HEK293 (cell line): ENCODE data around the gene GNB3.

Experiments used
- CTCF ChIA-PET: fragments of 350-600 bp; formaldehyde crosslinking; extraction: SDS; loops from one replicate; lab custom pipeline; 2021; ENCODE audit warnings: antibody characterized with exemption; lab: Yijun Ruan, JAX
- POLR2A ChIA-PET: fragments of 300-600 bp; formaldehyde crosslinking; extraction: SDS; loops from one replicate; lab custom pipeline; 2020; ENCODE audit warnings: antibody characterized with exemption, inconsistent platforms; lab: Yijun Ruan, JAX
- H3K27ac ChIP-seq: fragments of 200-500 bp; sonication (Bioruptor generic); 2 replicates; pipeline ENCODE4 v1.5.1; 2014; ENCODE audit warnings: low read depth, low read length, control low read depth, inconsistent platforms; ENCODE audit errors: extremely low read depth
- H3K36me3 ChIP-seq, 2 experiments: fragments of 200-500 bp in 1 of 2; sonication (Bioruptor generic) in 1 of 2; 1 replicate in 1 of 2; 2 replicates in 1 of 2; pipeline ENCODE4 v1.5.1; 2014 to 2017; ENCODE audit warnings: inconsistent platforms in 2 of 2, low read length in 2 of 2; ENCODE audit not compliant: control insufficient read depth in 2 of 2, insufficient read depth in 1 of 2
- H3K4me1 ChIP-seq: fragments of 200-500 bp; sonication (Bioruptor generic); 2 replicates; pipeline ENCODE4 v1.5.1; 2014; ENCODE audit warnings: mild to moderate bottlenecking, low read length, inconsistent platforms; ENCODE audit not compliant: control insufficient read depth, insufficient read depth
- H3K4me3 ChIP-seq: 2 replicates; pipeline ENCODE4 v1.5.1; 2011; ENCODE audit warnings: low read depth, mild to moderate bottlenecking, control low read depth, low read length, moderate library complexity
- H3K9me3 ChIP-seq: fragments of 200-500 bp; sonication (Bioruptor generic); 2 replicates; pipeline ENCODE4 v1.5.1; 2014; ENCODE audit warnings: low read depth, low read length, inconsistent platforms; ENCODE audit not compliant: control insufficient read depth, insufficient read depth
- GLI2 ChIP-seq: fragments of 450-650 bp; formaldehyde crosslinking; IDR thresholded peaks from 2 replicates; pipeline ENCODE4; 2017; ENCODE audit warnings: missing biosample characterization, missing genetic modification characterization, low read depth, borderline replicate concordance
- KLF9 ChIP-seq: fragments of 450-650 bp; formaldehyde crosslinking; IDR thresholded peaks from 2 replicates; pipeline ENCODE4 v1.5.1; 2016; ENCODE audit warnings: missing biosample characterization, missing genetic modification characterization, low read depth
- PRDM6 ChIP-seq: fragments of 450-650 bp; formaldehyde crosslinking; IDR thresholded peaks from 2 replicates; pipeline ENCODE4 v1.5.1; 2017; ENCODE audit warnings: missing biosample characterization, missing genetic modification characterization
- TCF7L2 ChIP-seq: IDR thresholded peaks from 2 replicates; pipeline ENCODE4 v1.6.1; 2011; ENCODE audit warnings: low read depth, mild to moderate bottlenecking, inconsistent platforms, low read length, moderate library complexity, borderline replicate concordance
- TRIM28 ChIP-seq: IDR thresholded peaks from 2 replicates; pipeline ENCODE4 v1.6.1; 2011; ENCODE audit warnings: low read length, control low read depth, borderline replicate concordance
- ZIC2 ChIP-seq: fragments of 450-650 bp; formaldehyde crosslinking; IDR thresholded peaks from 2 replicates; pipeline ENCODE4 v1.5.1; 2016; ENCODE audit warnings: missing biosample characterization, missing genetic modification characterization
- ZNF133 ChIP-seq: fragments of 450-650 bp; formaldehyde crosslinking; IDR thresholded peaks from 2 replicates; pipeline ENCODE4 v1.5.1; 2016; ENCODE audit warnings: missing biosample characterization, missing genetic modification characterization
- ZNF138 ChIP-seq: fragments of 450-650 bp; formaldehyde crosslinking; IDR thresholded peaks from 2 replicates; pipeline ENCODE4 v1.5.1; 2016; ENCODE audit warnings: missing biosample characterization, missing genetic modification characterization, borderline replicate concordance
- ZNF302 ChIP-seq: fragments of 450-650 bp; formaldehyde crosslinking; IDR thresholded peaks from 2 replicates; pipeline ENCODE4 v1.5.1; 2016; ENCODE audit warnings: missing biosample characterization, missing genetic modification characterization, low read depth
- ZNF311 ChIP-seq: fragments of 450-650 bp; formaldehyde crosslinking; IDR thresholded peaks from 2 replicates; pipeline ENCODE4 v1.5.1; 2017; ENCODE audit warnings: missing biosample characterization, missing genetic modification characterization, borderline replicate concordance
- ZNF324 ChIP-seq: fragments of 450-650 bp; formaldehyde crosslinking; IDR thresholded peaks from 2 replicates; pipeline ENCODE4 v1.5.1; 2016; ENCODE audit warnings: missing biosample characterization, missing genetic modification characterization
- ZNF362 ChIP-seq: fragments of 450-650 bp; formaldehyde crosslinking; IDR thresholded peaks from 2 replicates; pipeline ENCODE4 v1.5.1; 2016; ENCODE audit warnings: missing biosample characterization, missing genetic modification characterization
- ZNF366 ChIP-seq: fragments of 450-650 bp; formaldehyde crosslinking; conservative IDR thresholded peaks from 2 replicates; pipeline ENCODE4 v1.5.1; 2016; ENCODE audit warnings: missing biosample characterization, missing genetic modification characterization
- ZNF394 ChIP-seq: fragments of 450-650 bp; formaldehyde crosslinking; IDR thresholded peaks from 2 replicates; pipeline ENCODE4 v1.5.1; 2016; ENCODE audit warnings: missing biosample characterization, missing genetic modification characterization, mild to moderate bottlenecking, moderate library complexity, borderline replicate concordance
- ZNF510 ChIP-seq: fragments of 450-650 bp; formaldehyde crosslinking; IDR thresholded peaks from 2 replicates; pipeline ENCODE4 v1.5.1; 2018; ENCODE audit warnings: mild to moderate bottlenecking, missing genetic modification characterization, missing biosample characterization; ENCODE audit not compliant: insufficient replicate concordance
- ZNF530 ChIP-seq: fragments of 450-650 bp; formaldehyde crosslinking; IDR thresholded peaks from 2 replicates; pipeline ENCODE4 v1.5.1; 2016; ENCODE audit warnings: low read depth, missing biosample characterization, missing genetic modification characterization
- ZNF555 ChIP-seq: fragments of 450-650 bp; formaldehyde crosslinking; conservative IDR thresholded peaks from 2 replicates; pipeline ENCODE4 v1.5.1; 2017; ENCODE audit warnings: missing biosample characterization, mild to moderate bottlenecking, missing genetic modification characterization, inconsistent platforms
- ZNF585B ChIP-seq: fragments of 450-650 bp; formaldehyde crosslinking; IDR thresholded peaks from 2 replicates; pipeline ENCODE4 v1.5.1; 2016; ENCODE audit warnings: missing biosample characterization, missing genetic modification characterization
- ZSCAN23 ChIP-seq: fragments of 450-650 bp; formaldehyde crosslinking; IDR thresholded peaks from 2 replicates; pipeline ENCODE4 v1.5.1; 2016; ENCODE audit warnings: missing biosample characterization, missing genetic modification characterization
- TF ChIP-seq, protein P1 (sequence below): fragments of 450-650 bp; formaldehyde crosslinking; IDR thresholded peaks from 2 replicates; pipeline ENCODE4 v1.5.1; 2016; ENCODE audit warnings: missing biosample characterization, missing genetic modification characterization
- TF ChIP-seq, protein P2 (sequence below): fragments of 450-650 bp; formaldehyde crosslinking; IDR thresholded peaks from 2 replicates; pipeline ENCODE4 v1.5.1; 2016; ENCODE audit warnings: missing biosample characterization, missing genetic modification characterization
- TF ChIP-seq, protein P3 (sequence below): fragments of 450-650 bp; formaldehyde crosslinking; IDR thresholded peaks from 2 replicates; pipeline ENCODE4 v1.5.1; 2016; ENCODE audit warnings: missing biosample characterization, missing genetic modification characterization

GNB3 gene

GRCh38 chr12:6795088-6795487 lies 45.6 kb upstream of the GNB3 start:
- POLR2A ChIA-PET, result interaction anchor here (0.6 kb wide), 1 partner anchor 90 kb away, joined by 3 read pairs; no protein-coding TSS in a partner anchor
- H3K36me3 ChIP-seq, result no peaks in the 10 kb centered on the region
- no peaks in the 10 kb centered on the region for H3K9me3 ChIP-seq
- no peak overlapping the region for H3K4me3 ChIP-seq
- H3K4me1 ChIP-seq, result no peaks in the 10 kb centered on the region
- CTCF ChIA-PET, result interaction anchor here (1.8 to 1.9 kb wide), 2 partner anchors 29 to 42 kb away, joined by 6 read pairs; partner anchors contain the start of genes MLF2 and PTMS
- TF ChIP-seq ZNF366 (tag by site-specific recombination) (peak; percentile 38; the same call in 1 of the 2 replicates), GLI2 (no peak)
- TF ChIP-seq, all 188 proteins: peak for 1
- no peak overlapping the region for H3K27ac ChIP-seq

DNA sequence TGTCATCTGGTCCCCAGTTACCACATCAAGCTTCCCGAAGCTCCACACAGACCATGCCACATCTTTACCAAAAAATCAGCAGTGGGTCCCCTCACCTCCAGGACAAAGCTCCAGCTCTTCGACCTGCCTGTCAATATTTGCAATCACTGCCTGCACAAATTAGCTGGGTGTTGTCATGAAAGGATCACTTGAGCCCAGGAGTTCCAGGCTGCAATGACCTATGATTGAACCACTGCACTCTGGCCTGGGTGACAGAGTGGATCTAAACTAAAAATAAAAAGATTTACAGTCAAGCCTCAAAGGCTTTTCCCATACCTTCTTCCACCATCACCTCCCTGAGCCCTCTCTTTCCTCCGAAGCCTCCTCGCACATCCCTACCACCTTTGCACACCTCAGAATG lies 44.1 kb upstream of the GNB3 start:
- Histone ChIP-seq H3K4me3 (no peak overlapping the region), H3K9me3 (no peaks in the 10 kb centered on the region), H3K27ac (no peak overlapping the region), H3K36me3 (no peaks in the 10 kb centered on the region), H3K4me1 (no peaks in the 10 kb centered on the region)
- CTCF ChIA-PET, result interaction anchor here (1.8 to 1.9 kb wide), 2 partner anchors 30 to 43 kb away, joined by 6 read pairs; partner anchors contain the start of genes MLF2 and PTMS
- no peak for TF ChIP-seq ZNF585B (tag by site-specific recombination)
- POLR2A ChIA-PET, result interaction anchor here (0.6 to 1.6 kb wide), 2 partner anchors 16 to 44 kb away, joined by 4 to 5 read pairs; partner anchors contain the start of gene MLF2

DNA sequence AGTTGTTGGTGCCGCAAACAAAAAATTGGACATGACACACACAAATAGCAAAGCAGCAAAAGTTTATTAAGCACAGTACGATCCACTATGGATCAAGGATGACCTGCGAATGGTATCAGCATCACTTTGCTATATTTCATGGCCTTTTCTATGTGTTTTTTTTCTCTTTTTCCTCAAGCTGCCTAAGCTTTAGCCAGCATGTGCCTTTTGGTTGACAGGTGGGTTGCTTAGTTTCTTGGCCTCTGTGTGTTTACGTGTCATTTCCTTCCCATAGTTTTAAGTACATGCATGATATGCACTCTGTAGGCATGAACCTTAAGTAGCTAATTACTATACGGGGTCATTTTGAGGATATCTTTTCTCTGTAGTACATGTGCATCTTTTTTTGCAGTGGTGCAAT lies 41.6 kb upstream of the GNB3 start:
- H3K27ac ChIP-seq, result no peak overlapping the region
- no peaks in the 10 kb centered on the region for H3K36me3 ChIP-seq
- no peak overlapping the region for H3K4me3 ChIP-seq
- ChIA-PET POLR2A (no interaction called here), CTCF (no interaction called here)
- no peaks in the 10 kb centered on the region for H3K9me3 ChIP-seq
- H3K4me1 ChIP-seq, result no peaks in the 10 kb centered on the region
- TF ChIP-seq PRDM6 (tag by site-specific recombination), result no peak
- no peak for TF ChIP-seq ZNF394 (tag by site-specific recombination)
- no peak for TF ChIP-seq KLF9 (tag by site-specific recombination)
- no peak for TF ChIP-seq ZNF555 (tag by site-specific recombination)
- TF ChIP-seq ZNF302, result no peak
- no peak for TF ChIP-seq TCF7L2
- TF ChIP-seq, protein P1, sequence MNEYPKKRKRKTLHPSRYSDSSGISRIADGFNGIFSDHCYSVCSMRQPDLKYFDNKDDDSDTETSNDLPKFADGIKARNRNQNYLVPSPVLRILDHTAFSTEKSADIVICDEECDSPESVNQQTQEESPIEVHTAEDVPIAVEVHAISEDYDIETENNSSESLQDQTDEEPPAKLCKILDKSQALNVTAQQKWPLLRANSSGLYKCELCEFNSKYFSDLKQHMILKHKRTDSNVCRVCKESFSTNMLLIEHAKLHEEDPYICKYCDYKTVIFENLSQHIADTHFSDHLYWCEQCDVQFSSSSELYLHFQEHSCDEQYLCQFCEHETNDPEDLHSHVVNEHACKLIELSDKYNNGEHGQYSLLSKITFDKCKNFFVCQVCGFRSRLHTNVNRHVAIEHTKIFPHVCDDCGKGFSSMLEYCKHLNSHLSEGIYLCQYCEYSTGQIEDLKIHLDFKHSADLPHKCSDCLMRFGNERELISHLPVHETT (tag by site-specific recombination), result no peak
- TF ChIP-seq ZNF530 (tag by site-specific recombination), result no peak
- TF ChIP-seq ZNF133 (tag by site-specific recombination), result no peak
- TF ChIP-seq ZSCAN23, result no peak
- no peak for TF ChIP-seq ZNF311 (tag by site-specific recombination)
- TF ChIP-seq, protein P2, sequence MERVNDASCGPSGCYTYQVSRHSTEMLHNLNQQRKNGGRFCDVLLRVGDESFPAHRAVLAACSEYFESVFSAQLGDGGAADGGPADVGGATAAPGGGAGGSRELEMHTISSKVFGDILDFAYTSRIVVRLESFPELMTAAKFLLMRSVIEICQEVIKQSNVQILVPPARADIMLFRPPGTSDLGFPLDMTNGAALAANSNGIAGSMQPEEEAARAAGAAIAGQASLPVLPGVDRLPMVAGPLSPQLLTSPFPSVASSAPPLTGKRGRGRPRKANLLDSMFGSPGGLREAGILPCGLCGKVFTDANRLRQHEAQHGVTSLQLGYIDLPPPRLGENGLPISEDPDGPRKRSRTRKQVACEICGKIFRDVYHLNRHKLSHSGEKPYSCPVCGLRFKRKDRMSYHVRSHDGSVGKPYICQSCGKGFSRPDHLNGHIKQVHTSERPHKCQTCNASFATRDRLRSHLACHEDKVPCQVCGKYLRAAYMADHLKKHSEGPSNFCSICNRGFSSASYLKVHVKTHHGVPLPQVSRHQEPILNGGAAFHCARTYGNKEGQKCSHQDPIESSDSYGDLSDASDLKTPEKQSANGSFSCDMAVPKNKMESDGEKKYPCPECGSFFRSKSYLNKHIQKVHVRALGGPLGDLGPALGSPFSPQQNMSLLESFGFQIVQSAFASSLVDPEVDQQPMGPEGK (tag by site-specific recombination), result no peak
- no peak for TF ChIP-seq ZNF510
- TF ChIP-seq ZNF138, result no peak
- TF ChIP-seq ZNF362 (tag by site-specific recombination), result no peak
- no peak for TF ChIP-seq TRIM28
- no peak for TF ChIP-seq ZNF324 (tag by site-specific recombination)
- no peak for TF ChIP-seq ZIC2
- TF ChIP-seq, protein P3, sequence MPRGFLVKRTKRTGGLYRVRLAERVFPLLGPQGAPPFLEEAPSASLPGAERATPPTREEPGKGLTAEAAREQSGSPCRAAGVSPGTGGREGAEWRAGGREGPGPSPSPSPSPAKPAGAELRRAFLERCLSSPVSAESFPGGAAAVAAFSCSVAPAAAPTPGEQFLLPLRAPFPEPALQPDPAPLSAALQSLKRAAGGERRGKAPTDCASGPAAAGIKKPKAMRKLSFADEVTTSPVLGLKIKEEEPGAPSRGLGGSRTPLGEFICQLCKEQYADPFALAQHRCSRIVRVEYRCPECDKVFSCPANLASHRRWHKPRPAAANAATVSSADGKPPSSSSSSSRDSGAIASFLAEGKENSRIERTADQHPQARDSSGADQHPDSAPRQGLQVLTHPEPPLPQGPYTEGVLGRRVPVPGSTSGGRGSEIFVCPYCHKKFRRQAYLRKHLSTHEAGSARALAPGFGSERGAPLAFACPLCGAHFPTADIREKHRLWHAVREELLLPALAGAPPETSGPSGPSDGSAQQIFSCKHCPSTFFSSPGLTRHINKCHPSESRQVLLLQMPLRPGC (tag by site-specific recombination), result no peak
